HepG2 (cell line): ENCODE data around the gene ISOC2.

Experiments
- RNF2 ChIP-seq: fragments of 450-650 bp; conservative IDR thresholded peaks from 2 replicates; pipeline ENCODE4 v1.6.1; 2016; ENCODE audit warnings: low read depth
- ZSCAN29 ChIP-seq: sonication (generic); formaldehyde crosslinking; conservative IDR thresholded peaks from 2 replicates; pipeline ENCODE4 v1.4.0; 2020; ENCODE audit warnings: mild to moderate bottlenecking, missing genetic modification reagents

DNA sequence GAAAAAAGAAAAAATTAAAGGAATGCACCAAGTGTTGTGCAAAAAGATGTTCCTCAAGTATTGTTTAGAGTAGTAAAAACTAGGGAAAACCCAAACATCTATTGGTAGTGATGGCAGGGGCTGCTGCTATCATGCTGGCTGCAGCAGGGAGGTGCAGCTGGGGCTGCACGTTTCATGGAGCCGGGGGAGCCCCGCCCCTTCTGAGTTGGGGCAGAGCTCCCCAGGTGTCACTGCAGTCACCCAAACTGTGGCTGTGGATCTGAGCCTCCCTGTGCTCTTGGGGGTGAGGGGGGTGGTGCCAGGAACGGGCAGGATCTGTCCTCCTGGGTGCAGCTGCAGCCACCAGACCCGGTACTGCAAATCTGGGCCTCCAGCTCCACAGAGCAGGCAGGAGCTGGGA, 42.3 kb downstream of the ISOC2 start:
- TF ChIP-seq RNF2: no peak
- TF ChIP-seq ZSCAN29 (CRISPR knock-in tag): no peak
